H9 (cell line): ENCODE data around the gene GARIN5A. TPM values are rescaled to one million over a fixed set of nuclear protein-coding genes. Genes with fewer than 3 reads are reported as not detected.

Experiments
- DNase-seq: peaks from one replicate; pipeline ENCODE4 v3.0.0-alpha.2; 2017
- H2AFZ ChIP-seq: one replicate; pipeline ENCODE4 v1.6.1; 2013; ENCODE audit warnings: mild to moderate bottlenecking, low read length, control low read depth, moderate library complexity
- H2AK5ac ChIP-seq: 2 replicates; pipeline ENCODE4 v1.6.1; 2013; ENCODE audit warnings: low read length, control low read depth, mixed read lengths; ENCODE audit not compliant: insufficient read length
- H2BK120ac ChIP-seq: one replicate; pipeline ENCODE4 v1.6.1; 2013; ENCODE audit warnings: low read depth, mild to moderate bottlenecking, low read length, control low read depth, inconsistent platforms; ENCODE audit not compliant: poor library complexity, severe bottlenecking
- H2BK12ac ChIP-seq: 2 replicates; pipeline ENCODE4 v1.6.1; 2013; ENCODE audit warnings: low read length, control low read depth, mixed read lengths, low read depth; ENCODE audit not compliant: insufficient read length
- H2BK15ac ChIP-seq: 2 replicates; pipeline ENCODE4 v1.6.1; 2013; ENCODE audit warnings: low read depth, low read length, control low read depth
- H2BK20ac ChIP-seq: one replicate; pipeline ENCODE4 v1.6.1; 2013; ENCODE audit warnings: low read depth, mild to moderate bottlenecking, low read length, control low read depth, inconsistent platforms; ENCODE audit not compliant: poor library complexity, severe bottlenecking
- H2BK5ac ChIP-seq: 2 replicates; pipeline ENCODE4 v1.6.1; 2013; ENCODE audit warnings: low read length, control low read depth, mixed read lengths; ENCODE audit not compliant: insufficient read length
- H3K14ac ChIP-seq: 2 replicates; pipeline ENCODE4 v1.6.1; 2013; ENCODE audit warnings: low read length, control low read depth; ENCODE audit not compliant: insufficient read depth
- H3K18ac ChIP-seq: 2 replicates; pipeline ENCODE4 v1.6.1; 2013; ENCODE audit warnings: low read depth, mild to moderate bottlenecking, mixed read lengths, low read length, control low read depth; ENCODE audit not compliant: insufficient read length
- H3K23ac ChIP-seq: 2 replicates; pipeline ENCODE4 v1.6.1; 2013; ENCODE audit warnings: low read length, control low read depth, mixed read lengths, low read depth; ENCODE audit not compliant: insufficient read length
- H3K23me2 ChIP-seq: 2 replicates; pipeline ENCODE4 v1.6.1; 2013; ENCODE audit warnings: low read depth, mild to moderate bottlenecking, mixed read lengths, low read length, control low read depth; ENCODE audit not compliant: insufficient read length, poor library complexity, severe bottlenecking
- H3K27ac ChIP-seq: 2 replicates; pipeline ENCODE4 v1.5.1; 2013; ENCODE audit warnings: low read length, control low read depth, mixed read lengths, low read depth; ENCODE audit not compliant: insufficient read length
- H3K27me3 ChIP-seq: 2 replicates; pipeline ENCODE4 v1.6.1; 2013; ENCODE audit warnings: low read length, control low read depth, inconsistent platforms; ENCODE audit not compliant: insufficient read depth
- H3K4ac ChIP-seq: 2 replicates; pipeline ENCODE4 v1.6.1; 2013; ENCODE audit warnings: low read depth, mild to moderate bottlenecking, control low read depth, inconsistent platforms, low read length, moderate library complexity
- H3K4me1 ChIP-seq: 2 replicates; pipeline ENCODE4 v1.6.1; 2013; ENCODE audit warnings: low read length, control low read depth, inconsistent platforms; ENCODE audit not compliant: insufficient read depth
- H3K4me2 ChIP-seq: 2 replicates; pipeline ENCODE4 v1.6.1; 2013; ENCODE audit warnings: low read length, control low read depth, mixed read lengths; ENCODE audit not compliant: insufficient read length, insufficient read depth
- H3K56ac ChIP-seq: 2 replicates; pipeline ENCODE4 v1.6.1; 2013; ENCODE audit warnings: low read depth, mild to moderate bottlenecking, mixed read lengths, low read length, control low read depth; ENCODE audit not compliant: insufficient read length
- H3K79me1 ChIP-seq: 2 replicates; pipeline ENCODE4 v1.6.1; 2013; ENCODE audit warnings: low read depth, mild to moderate bottlenecking, moderate library complexity, low read length, control low read depth, inconsistent platforms; ENCODE audit not compliant: insufficient read depth, poor library complexity, severe bottlenecking
- H3K79me2 ChIP-seq: 2 replicates; pipeline ENCODE4 v1.6.1; 2013; ENCODE audit warnings: low read length, control low read depth, inconsistent platforms; ENCODE audit not compliant: insufficient read depth
- H3K9ac ChIP-seq: 2 replicates; pipeline ENCODE4 v1.6.1; 2013; ENCODE audit warnings: low read length, control low read depth, mixed read lengths; ENCODE audit not compliant: insufficient read length; ENCODE audit errors: extremely low read depth
- H3K9me3 ChIP-seq: one replicate; pipeline ENCODE4 v1.6.1; 2013; ENCODE audit warnings: low read depth, low read length, inconsistent platforms; ENCODE audit not compliant: control insufficient read depth
- H3T11ph ChIP-seq: one replicate; pipeline ENCODE4 v1.6.1; 2013; ENCODE audit warnings: mild to moderate bottlenecking, low read length, control low read depth, inconsistent platforms
- H4K20me1 ChIP-seq: one replicate; pipeline ENCODE4 v1.6.1; 2013; ENCODE audit not compliant: control insufficient read depth, insufficient read length, insufficient read depth
- H4K5ac ChIP-seq: 2 replicates; pipeline ENCODE4 v1.6.1; 2013; ENCODE audit warnings: low read depth, mild to moderate bottlenecking, mixed read lengths, low read length, control low read depth; ENCODE audit not compliant: insufficient read length
- H4K8ac ChIP-seq: replicated peaks from 2 replicates; pipeline ENCODE4 v1.6.1; 2013; ENCODE audit warnings: low read length, control low read depth, mixed read lengths, low read depth; ENCODE audit not compliant: insufficient read length
- H4K91ac ChIP-seq: 2 replicates; pipeline ENCODE4 v1.6.1; 2013; ENCODE audit warnings: low read depth, mild to moderate bottlenecking, moderate library complexity, mixed read lengths, low read length, control low read depth; ENCODE audit not compliant: insufficient read length
- H3K27ac Mint-ChIP-seq, 3 experiments: 2 replicates in 2 of 3; 3 replicates in 1 of 3; pipeline ENCODE4 v1.8.0; 2020 to 2021; ENCODE audit warnings: mixed read lengths in 3 of 3, mild to moderate bottlenecking in 1 of 3, moderate library complexity in 1 of 3
- H3K27me3 Mint-ChIP-seq: 2 replicates; pipeline ENCODE4 v1.8.0; 2021; ENCODE audit warnings: low read depth, mild to moderate bottlenecking, moderate library complexity, mixed read lengths
- H3K36me3 Mint-ChIP-seq, 3 experiments: 2 replicates in 2 of 3; 3 replicates in 1 of 3; pipeline ENCODE4 v1.8.0; 2020 to 2021; ENCODE audit warnings: low read depth in 3 of 3, mixed read lengths in 3 of 3; ENCODE audit not compliant: insufficient read depth in 1 of 3
- H3K4me1 Mint-ChIP-seq, 2 experiments: 2 replicates each; pipeline ENCODE4 v1.8.0; 2020; ENCODE audit warnings: mixed read lengths in 2 of 2
- H3K4me3 Mint-ChIP-seq, 2 experiments: 2 replicates in 1 of 2; 3 replicates in 1 of 2; pipeline ENCODE4 v1.8.0; 2020 to 2021; ENCODE audit warnings: mild to moderate bottlenecking in 2 of 2, mixed read lengths in 2 of 2, moderate library complexity in 1 of 2
- H3K9me3 Mint-ChIP-seq, 2 experiments: 2 replicates in 1 of 2; 3 replicates in 1 of 2; pipeline ENCODE4 v1.8.0; 2020; ENCODE audit warnings: mild to moderate bottlenecking in 2 of 2, mixed read lengths in 2 of 2, moderate library complexity in 1 of 2
- CTCF ChIP-seq: fragments of 200-600 bp; sonication (generic); conservative IDR thresholded peaks from 3 replicates; pipeline ENCODE4 v1.8.0; 2021; ENCODE audit warnings: antibody characterized with exemption, mild to moderate bottlenecking
- WGBS: extraction: QIAGEN DNeasy Blood & Tissue Kit; methylation state at CpG from one replicate; pipeline ENCODE4 v1.1.7; 2013; ENCODE audit warnings: missing lambda C conversion rate, low lambda C conversion rate, mixed read lengths; ENCODE audit not compliant: insufficient read length; ENCODE audit errors: extremely low coverage; 5-methylcytosine and 5-hydroxymethylcytosine counted together
- total RNA-seq: library from RNA; stranded (reverse); gene quantifications from 2 replicates; pipeline ENCODE4 v1.2.1, GENCODE V29; 2021

Gene GARIN5A
- total RNA-seq, 1 experiment from 2014 or later = 9.5 TPM

- Histone ChIP-seq H4K20me1 (no peaks in the 10 kb centered on the region), H3K56ac (no peak overlapping the region), H3K4ac (no peak overlapping the region), H4K91ac (no peak overlapping the region), H2AK5ac (no peak overlapping the region), H2BK120ac (no peak overlapping the region), H3K79me2 (no peaks in the 10 kb centered on the region), H4K5ac (no peak overlapping the region), H2BK12ac (no peak overlapping the region), H3K23ac (no peak overlapping the region), H4K8ac (no peak overlapping the region), H2BK15ac (no peak overlapping the region), H2BK5ac (no peak overlapping the region), H3K9me3 (no peaks in the 10 kb centered on the region), H3K27me3 (no peaks in the 10 kb centered on the region), H3K27ac (no peak overlapping the region), H3K4me1 (peaks cover 3% of the 10 kb centered on the region; the same call in 1 of the 2 replicates), H3K23me2 (peaks cover 12% of the 10 kb centered on the region), H2BK20ac (no peak overlapping the region), H3K79me1 (no peaks in the 10 kb centered on the region), H3K4me2 (no peak overlapping the region), H2AFZ (no peak overlapping the region), H3K18ac (no peak overlapping the region), H3K9ac (no peak overlapping the region), H3T11ph (no peak overlapping the region), H3K14ac (no peak overlapping the region)
- Mint-ChIP-seq H3K9me3 (no peaks in the 10 kb centered on the region), H3K4me3 (peak overlapping the region in 1 of 2 experiments; percentile 33; a peak in 1 of 5 replicates), H3K27ac (no peak overlapping the region; a peak in 1 of 7 replicates), H3K36me3 (peaks cover 0 to 3% (median 3%) of the 10 kb centered on the region in 3 experiments; a peak in 5 of 7 replicates), H3K27me3 (peaks cover 6% of the 10 kb centered on the region), H3K4me1 (peaks cover 20 to 26% of the 10 kb centered on the region in 2 experiments)
- TF ChIP-seq CTCF = no peak
- WGBS = no CpG with 5 or more reads among the region's 7 CpGs
- DNase-seq = no peak
Measured at GRCh38 chr19:50428772-50429463, 47.7 kb downstream of the GARIN5A start.
